NCI-H446 (cell line): ENCODE results near the gene CELSR2.
"Not testable (repeated sequence)": the region's sequence is repeated elsewhere in the genome, so short reads cannot be mapped to it uniquely, and the experiment has no call there.

ENCODE experiments used
- DNase-seq, 2 experiments: peaks; one replicate each; lab custom pipeline; 2025; lab: John Stamatoyannopoulos, UW

The CELSR2 gene

GRCh38 chr1:109280862-109281261 is 31.5 kb downstream of the CELSR2 start:
- no peak for DNase-seq

- no peak for DNase-seq
Measured at GRCh38 chr1:109281680-109282496, 32.5 kb downstream of the CELSR2 start.

- no peak for DNase-seq
Measured at GRCh38 chr1:109282497-109282951, 33.2 kb downstream of the CELSR2 start.

GRCh38 chr1:109282952-109283747 is 33.8 kb downstream of the CELSR2 start, which contains the start of gene PSRC1:
TSS of gene PSRC1 (minus strand) at chr1:109283145.
- peak; percentile 96 to 99 for DNase-seq

GRCh38 chr1:109283748-109284600 is 34.6 kb downstream of the CELSR2 start:
- no peak for DNase-seq

DNA sequence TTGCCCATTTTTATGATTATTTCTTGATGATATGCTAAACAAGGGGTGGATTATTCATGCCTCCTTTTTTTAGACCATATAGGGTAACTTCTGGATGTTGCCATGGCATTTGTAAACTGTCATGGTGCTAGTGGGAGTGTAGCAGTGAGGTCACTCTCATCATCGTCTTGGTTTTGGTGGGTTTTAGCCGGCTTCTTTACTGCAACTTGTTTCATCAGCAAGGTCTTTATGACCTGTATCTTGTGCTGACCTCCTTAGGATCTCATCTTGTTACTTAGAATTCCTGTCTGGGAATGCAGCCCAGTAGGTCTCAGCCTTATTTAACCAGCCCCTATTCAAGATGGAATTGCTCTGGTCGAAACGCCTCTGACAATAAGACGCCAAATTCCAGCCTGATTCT is 37.4 kb downstream of the CELSR2 start:
- DNase-seq: not testable (repeated sequence)

- no peak for DNase-seq
Measured at GRCh38 chr1:109290137-109290536, 40.8 kb downstream of the CELSR2 start.

DNA sequence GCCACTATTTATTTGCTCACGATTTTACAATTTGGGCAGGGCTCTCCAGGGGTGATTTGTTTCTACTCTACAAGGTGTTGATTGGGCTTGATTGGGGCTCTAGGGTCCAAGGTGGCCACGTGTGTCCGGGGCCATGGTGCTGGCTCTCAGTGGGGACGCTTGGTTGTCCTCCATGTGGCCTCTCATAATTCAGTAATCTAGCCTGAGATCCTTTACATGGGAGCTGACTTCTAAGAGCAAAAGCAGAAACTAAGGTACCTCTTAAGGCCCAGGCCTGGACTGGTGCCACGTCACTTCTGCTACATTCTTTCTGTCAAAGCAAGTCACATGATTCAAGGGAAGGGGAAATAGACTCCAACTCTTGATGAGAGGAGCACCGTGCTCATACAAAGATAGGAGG is 41.7 kb downstream of the CELSR2 start:
- DNase-seq: no peak

- no peak for DNase-seq
Measured at GRCh38 chr1:109292364-109292763, 43.0 kb downstream of the CELSR2 start.

GRCh38 chr1:109293026-109293425 is 43.7 kb downstream of the CELSR2 start:
- DNase-seq: no peak

- no peak for DNase-seq
Measured at GRCh38 chr1:109294481-109294880, 45.1 kb downstream of the CELSR2 start.

GRCh38 chr1:109295712-109296415 is 46.5 kb downstream of the CELSR2 start:
- peak in 1 of 2 experiments; percentile 52 for DNase-seq

DNA sequence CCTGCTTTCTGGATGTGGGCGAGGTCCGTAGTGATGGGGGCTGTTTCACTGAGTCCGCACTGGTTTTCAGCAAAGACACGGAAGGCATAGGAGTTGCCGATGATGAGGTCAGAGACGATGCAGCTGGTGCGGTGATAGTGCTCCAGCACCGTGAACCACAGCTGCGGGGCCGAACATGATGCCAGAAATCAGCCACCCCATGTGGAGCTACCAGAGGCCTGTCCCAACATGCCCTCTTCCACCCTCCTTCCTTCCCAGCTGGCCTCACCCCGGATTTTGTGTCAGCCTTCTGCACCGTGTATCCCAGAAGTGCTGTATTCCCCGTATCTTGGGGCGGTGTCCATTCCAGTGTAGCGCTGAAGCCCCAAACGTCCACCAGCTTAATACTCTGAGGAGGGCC is 47.4 kb downstream of the CELSR2 start:
- DNase-seq: peak in 1 of 2 experiments; percentile 24

DNA sequence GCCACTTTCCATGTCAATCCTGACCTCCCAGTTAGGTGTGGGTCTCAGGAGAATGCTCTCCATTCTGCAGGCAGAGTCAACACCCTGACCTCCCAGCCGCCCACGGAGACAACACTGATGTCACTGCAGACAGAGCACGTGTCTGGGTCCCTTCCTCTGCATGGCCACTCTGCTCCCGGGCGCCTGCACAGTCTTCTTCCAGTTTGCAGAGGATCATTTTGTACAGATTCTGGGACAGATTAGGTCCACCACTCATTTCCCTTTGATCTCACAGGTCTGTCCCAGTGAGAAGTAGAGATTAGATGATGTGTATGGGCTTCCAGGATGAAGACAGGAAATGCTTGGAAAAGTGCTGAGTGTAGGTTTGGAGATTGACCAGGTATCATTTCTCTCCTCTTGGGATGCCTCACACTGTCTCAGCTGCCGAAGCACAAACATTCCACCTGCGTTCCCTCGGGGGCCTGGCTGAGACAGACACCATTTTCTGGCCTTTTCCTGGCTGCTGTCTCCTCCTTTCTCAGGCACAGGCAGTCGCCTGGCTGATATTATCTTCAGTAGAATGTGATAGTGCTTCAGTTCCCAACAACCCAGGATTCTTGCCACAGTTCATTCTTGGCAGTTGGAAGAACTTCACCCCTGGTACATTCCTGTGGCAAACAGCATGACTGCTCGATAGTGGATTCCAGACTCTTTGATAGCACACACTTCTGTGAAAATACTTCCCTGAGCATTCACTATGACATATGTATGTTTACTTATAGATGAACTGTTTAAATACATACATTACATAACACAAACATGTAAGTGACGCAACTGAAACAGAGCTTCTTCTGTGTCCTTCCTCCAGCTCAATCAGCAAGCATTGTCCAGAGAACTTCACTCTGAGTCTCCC is 49.6 kb downstream of the CELSR2 start:
- no peak for DNase-seq

GRCh38 chr1:109299558-109300343 is 50.4 kb downstream of the CELSR2 start:
- DNase-seq: no peak

DNA sequence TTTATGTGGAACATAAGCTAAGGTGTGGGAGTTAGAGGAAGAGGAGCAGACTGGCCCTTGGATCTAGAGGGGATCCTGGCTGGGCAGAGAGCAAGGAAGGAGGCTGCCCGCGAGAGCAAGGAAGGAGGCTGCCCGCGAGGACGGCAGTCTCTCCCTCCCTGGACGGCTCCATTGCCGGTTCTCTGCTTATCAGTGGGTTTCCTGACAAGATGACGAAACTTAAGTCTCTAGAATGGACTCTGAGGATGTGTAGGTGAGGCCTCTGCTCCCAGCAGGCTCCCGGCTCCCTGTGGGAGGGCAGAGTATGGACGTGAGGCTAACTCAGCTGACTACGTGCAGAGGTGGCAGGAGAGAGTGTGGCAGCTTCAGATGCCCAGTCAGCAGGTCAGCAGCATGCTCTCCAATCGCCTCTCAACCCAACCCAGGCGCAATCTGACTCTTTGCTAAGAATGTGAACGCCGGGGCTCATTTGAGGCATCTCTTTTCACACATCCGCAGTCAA is 51.4 kb downstream of the CELSR2 start:
- DNase-seq: no peak

DNA sequence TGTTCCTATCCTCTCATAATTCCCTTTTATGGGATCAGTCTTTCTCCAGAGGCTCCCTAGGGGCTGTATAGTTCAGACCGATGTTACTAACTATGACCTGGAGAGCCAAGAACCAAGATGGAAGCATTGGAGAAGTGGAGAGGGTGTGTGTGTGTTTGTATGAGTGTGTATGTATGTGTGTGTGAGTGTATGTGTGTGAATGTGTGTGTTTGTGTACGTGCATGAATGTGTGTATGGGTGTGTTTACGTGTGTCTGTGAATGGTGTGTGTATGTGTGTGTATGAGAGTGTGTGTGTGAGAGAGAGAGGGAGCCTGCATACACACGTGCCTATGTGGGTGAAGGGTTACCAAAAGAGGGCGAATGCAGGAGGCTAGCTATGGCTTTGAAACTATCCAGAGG is 52.5 kb downstream of the CELSR2 start:
- DNase-seq: no peak

DNA sequence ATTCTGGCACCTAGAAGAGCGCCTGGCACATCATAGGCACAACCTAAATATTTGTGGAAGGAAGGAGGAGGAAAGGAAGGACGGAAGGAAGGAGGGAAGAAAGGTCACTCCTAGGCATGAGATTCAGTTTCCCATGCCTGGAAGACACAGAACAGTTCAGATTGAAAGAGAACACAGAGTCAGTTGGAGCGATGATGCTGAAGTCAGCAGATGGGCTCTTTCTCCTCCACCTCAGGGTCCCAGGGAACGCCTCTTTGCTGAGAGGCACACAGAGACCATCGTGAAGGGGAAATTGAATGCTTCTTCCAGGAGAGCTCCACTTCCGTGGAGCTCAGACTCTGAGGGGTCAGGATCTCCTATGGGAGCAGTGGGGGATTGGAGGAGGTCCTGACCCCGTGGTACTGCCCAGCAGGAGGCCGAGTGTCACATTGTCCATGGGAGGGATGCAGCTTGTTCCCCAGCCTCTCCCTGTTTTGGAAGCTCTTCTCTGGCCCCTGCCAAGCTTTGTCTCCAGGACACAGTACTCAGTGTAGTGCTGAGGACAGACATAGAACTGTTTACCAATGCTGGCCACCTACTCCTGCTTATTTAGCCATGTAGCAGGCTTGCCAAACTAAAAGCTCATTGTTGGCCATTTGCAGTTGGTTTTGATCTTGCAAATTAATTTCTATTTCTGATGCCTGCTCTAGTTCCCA is 55.0 kb downstream of the CELSR2 start:
- no peak for DNase-seq

DNA sequence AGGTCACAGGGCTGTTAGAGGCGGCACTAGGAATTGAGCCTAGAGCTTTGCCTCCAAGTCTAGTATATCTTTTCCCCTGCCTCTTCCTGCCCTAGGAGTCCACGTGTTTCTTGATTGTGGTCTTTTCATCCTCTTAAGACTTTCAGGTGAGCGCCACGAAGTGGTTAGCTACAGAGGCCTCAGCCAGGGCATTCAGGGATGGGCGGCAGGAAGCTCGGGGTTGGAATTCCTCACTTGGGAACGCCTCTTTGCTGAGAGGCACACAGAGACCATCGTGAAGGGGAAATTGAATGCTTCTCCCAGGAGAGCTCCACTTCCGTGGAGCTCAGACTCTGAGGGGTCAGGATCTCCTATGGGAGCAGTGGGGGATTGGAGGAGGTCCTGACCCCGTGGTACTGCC is 56.7 kb downstream of the CELSR2 start:
- DNase-seq: not testable (repeated sequence)
